Liver (tissue), 9 donors: ENCODE results near the gene GCLC. TPM values are rescaled to one million over a fixed set of nuclear protein-coding genes. Genes with fewer than 3 reads are reported as not detected.

Experiments used
- DNase-seq: peaks from one replicate; pipeline ENCODE4 v3.0.0-alpha.2; 2017; ENCODE audit warnings: low spot score
- H3K27ac ChIP-seq, 2 donors: one replicate each; pipeline ENCODE4 v1.7.0; 2013; ENCODE audit warnings: inconsistent platforms in 2 of 2, low read length in 2 of 2, control low read depth in 1 of 2, low read depth in 1 of 2, mild to moderate bottlenecking in 1 of 2
- H3K27me3 ChIP-seq, 4 donors: one replicate each; pipeline versions ENCODE4 v1.6.1 to v1.7.0; 2013; ENCODE audit warnings: low read length in 3 of 4, inconsistent platforms in 1 of 4, mild to moderate bottlenecking in 1 of 4, moderate library complexity in 1 of 4; ENCODE audit not compliant: control insufficient read depth in 4 of 4, insufficient read depth in 4 of 4
- H3K36me3 ChIP-seq, 4 donors: one replicate each; pipeline versions ENCODE4 v1.6.1 to v1.7.0; 2013; ENCODE audit warnings: low read length in 3 of 4, mild to moderate bottlenecking in 3 of 4, low read depth in 1 of 4, moderate library complexity in 1 of 4; ENCODE audit not compliant: control insufficient read depth in 4 of 4, insufficient read depth in 3 of 4
- H3K4me1 ChIP-seq, 4 donors: one replicate each; pipeline versions ENCODE4 v1.6.1 to v1.7.0; 2013; ENCODE audit warnings: low read length in 3 of 4, mild to moderate bottlenecking in 3 of 4, moderate library complexity in 1 of 4; ENCODE audit not compliant: control insufficient read depth in 4 of 4, insufficient read depth in 4 of 4
- H3K4me3 ChIP-seq, 3 donors: one replicate each; pipeline versions ENCODE4 v1.6.1 to v1.7.0; 2013; ENCODE audit warnings: low read length in 3 of 3, control low read depth in 1 of 3, low read depth in 1 of 3, mild to moderate bottlenecking in 1 of 3
- H3K9ac ChIP-seq, 2 donors: one replicate each; pipeline ENCODE4 v1.7.0; 2013; ENCODE audit warnings: low read length in 2 of 2, mild to moderate bottlenecking in 2 of 2, moderate library complexity in 2 of 2, control low read depth in 1 of 2, low read depth in 1 of 2
- H3K9me3 ChIP-seq, 4 donors: one replicate each; pipeline versions ENCODE4 v1.6.1 to v1.7.0; 2013; ENCODE audit warnings: low read length in 3 of 4; ENCODE audit not compliant: control insufficient read depth in 4 of 4
- ATF3 ChIP-seq: IDR thresholded peaks from 2 replicates; pipeline ENCODE4 v1.6.1; 2016; ENCODE audit warnings: antibody characterized with exemption
- CTCF ChIP-seq: fragments of 150-350 bp; IDR thresholded peaks from 2 replicates; pipeline ENCODE4 v1.5.1; 2017; ENCODE audit warnings: improper control_type of control experiment, low read depth, low read length; ENCODE audit not compliant: missing input control
- EGR1 ChIP-seq, 2 donors: IDR thresholded peaks; 2 replicates each; pipeline ENCODE4 v1.6.1; 2016 to 2018; ENCODE audit warnings: antibody characterized with exemption in 2 of 2, low read depth in 2 of 2
- FOXA1 ChIP-seq: IDR thresholded peaks from 2 replicates; pipeline ENCODE4 v1.6.1; 2016; ENCODE audit warnings: antibody characterized with exemption
- FOXA2 ChIP-seq: IDR thresholded peaks from 2 replicates; pipeline ENCODE4 v1.6.1; 2016; ENCODE audit warnings: antibody characterized with exemption
- GABPA ChIP-seq, 2 donors: IDR thresholded peaks in 1 of 2; conservative IDR thresholded peaks in 1 of 2; 2 replicates each; pipeline ENCODE4 v1.6.1; 2016; ENCODE audit warnings: antibody characterized with exemption in 2 of 2, mild to moderate bottlenecking in 1 of 2, moderate library complexity in 1 of 2
- HNF4A ChIP-seq, 2 donors: conservative IDR thresholded peaks; 2 replicates each; pipeline ENCODE4 v1.6.1; 2016; ENCODE audit warnings: antibody characterized with exemption in 2 of 2, mild to moderate bottlenecking in 2 of 2
- HNF4G ChIP-seq: IDR thresholded peaks from 2 replicates; pipeline ENCODE4 v1.6.1; 2016; ENCODE audit warnings: antibody characterized with exemption
- JUND ChIP-seq, 2 donors: IDR thresholded peaks; 2 replicates each; pipeline ENCODE4 v1.6.1; 2016; ENCODE audit warnings: antibody characterized with exemption in 2 of 2
- NR2F2 ChIP-seq: IDR thresholded peaks from 2 replicates; pipeline ENCODE4 v1.6.1; 2016; ENCODE audit warnings: antibody characterized with exemption
- RAD21 ChIP-seq, 2 donors: IDR thresholded peaks; 2 replicates each; pipeline ENCODE4 v1.6.1; 2016; ENCODE audit warnings: antibody characterized with exemption in 2 of 2, mild to moderate bottlenecking in 2 of 2
- REST ChIP-seq: IDR thresholded peaks from 2 replicates; pipeline ENCODE4 v1.6.1; 2016; ENCODE audit warnings: antibody characterized with exemption, mild to moderate bottlenecking
- RXRA ChIP-seq, 2 donors: IDR thresholded peaks; 2 replicates each; pipeline ENCODE4 v1.6.1; 2017 to 2018; ENCODE audit warnings: antibody characterized with exemption in 2 of 2, mild to moderate bottlenecking in 1 of 2
- SP1 ChIP-seq: IDR thresholded peaks from 2 replicates; pipeline ENCODE4 v1.6.1; 2018; ENCODE audit warnings: antibody characterized with exemption, mild to moderate bottlenecking
- TAF1 ChIP-seq: conservative IDR thresholded peaks from 2 replicates; pipeline ENCODE4 v1.6.1; 2016; ENCODE audit warnings: antibody characterized with exemption, mild to moderate bottlenecking
- YY1 ChIP-seq: IDR thresholded peaks from 2 replicates; pipeline ENCODE4 v1.6.1; 2016; ENCODE audit warnings: antibody characterized with exemption, mild to moderate bottlenecking
- ZBTB33 ChIP-seq: IDR thresholded peaks from 2 replicates; pipeline ENCODE4 v1.6.1; 2016; ENCODE audit warnings: antibody characterized with exemption
- WGBS: extraction: QIAGEN DNeasy Blood & Tissue Kit; methylation state at CpG from one replicate; pipeline ENCODE4 v1.1.7; 2013; 5-methylcytosine and 5-hydroxymethylcytosine counted together
- polyA plus RNA-seq, 2 donors: library from polyadenylated mRNA; stranded (reverse) in 1 of 2; unstranded in 1 of 2; fragments of 200-250 nt in 1 of 2; fragments of >200 nt in 1 of 2; fragmentation: Nextera tagmentation in 1 of 2; extraction: Ambion mirVana in 1 of 2; gene quantifications; one replicate each; pipeline versions ENCODE4 v1.2.1 to v1.2.3, GENCODE V29; 2013 to 2015
- total RNA-seq, 2 donors: library from RNA; depleted of rRNA; stranded (reverse); fragments of >200 nt; gene quantifications; one replicate each; pipeline ENCODE4 v1.2.3, GENCODE V29; 2014
- TF ChIP-seq, protein P1 (sequence below): IDR thresholded peaks from 2 replicates; pipeline ENCODE4 v1.6.1; 2016; ENCODE audit warnings: antibody characterized with exemption
- donor health status: healthy.
- donor health status: healthy.
- donor health status: healthy.
- donor health status: healthy.
- donor health status: healthy.

Gene GCLC
- total and polyA plus RNA-seq, 4 donors, result 28.6 to 135 (median 79.8) TPM

GRCh38 chr6:53474010-53474409 is 70.9 kb downstream of the GCLC start:
- DNase-seq, result no peak
- Histone ChIP-seq H3K36me3 (no peaks in the 10 kb centered on the region), H3K4me3 (no peak overlapping the region), H3K4me1 (no peaks in the 10 kb centered on the region), H3K27me3 (no peaks in the 10 kb centered on the region), H3K9me3 (no peaks in the 10 kb centered on the region), H3K27ac (no peak overlapping the region), H3K9ac (no peak overlapping the region)
- 98% methylated on average over 2 of the region's 2 CpGs for WGBS
- TF ChIP-seq ATF3 (no peak), SP1 (no peak)

DNA sequence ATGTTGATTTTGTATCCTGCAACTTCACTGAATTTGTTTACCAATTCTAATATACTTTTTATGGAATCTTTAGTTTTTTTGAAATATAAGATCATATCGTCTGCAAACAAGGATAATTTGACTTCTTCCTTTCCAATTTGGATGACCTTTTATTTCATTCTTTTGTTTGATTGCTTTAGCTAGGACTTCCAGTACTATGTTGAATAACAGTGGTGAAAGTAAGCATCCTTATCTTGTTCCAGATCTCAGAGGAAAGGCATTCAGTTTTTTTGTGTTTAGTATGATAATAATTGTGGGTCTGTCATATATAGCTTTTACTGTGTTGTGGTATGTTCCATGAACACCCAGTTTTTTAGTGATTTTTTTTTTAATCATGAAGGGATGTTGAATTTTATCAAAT is 75.7 kb downstream of the GCLC start:
- Histone ChIP-seq H3K4me3 (no peak overlapping the region), H3K27me3 (no peaks in the 10 kb centered on the region), H3K27ac (no peak overlapping the region), H3K4me1 (peaks cover 0 to 15% (median 8%) of the 10 kb centered on the region in 4 donors), H3K36me3 (no peaks in the 10 kb centered on the region), H3K9ac (no peak overlapping the region), H3K9me3 (no peaks in the 10 kb centered on the region)
- DNase-seq, result no peak
- TF ChIP-seq HNF4G (no peak), RXRA (IDR thresholded peaks at IDR 0.05) (peak in 1 of 2 donors; percentile 37), HNF4A (conservative IDR thresholded peaks at IDR 0.05) (peak in 1 of 2 donors; percentile 30), FOXA2 (no peak)
- WGBS, result 32% methylated on average over 1 of the region's 1 CpG

GRCh38 chr6:53466257-53466656 is 78.6 kb downstream of the GCLC start:
- no peaks in the 10 kb centered on the region for H3K27me3 ChIP-seq
- peak overlapping the region in 1 of 2 donors; percentile 6 for H3K27ac ChIP-seq
- 49% methylated on average over 1 of the region's 1 CpG for WGBS
- H3K4me1 ChIP-seq, result peaks cover 0 to 15% (median 8%) of the 10 kb centered on the region in 4 donors
- H3K4me3 ChIP-seq, result no peak overlapping the region
- H3K9ac ChIP-seq, result no peak overlapping the region
- TF ChIP-seq RXRA (IDR thresholded peaks at IDR 0.05), result no peak
- no peak for TF ChIP-seq CTCF
- no peak for TF ChIP-seq NR2F2
- TF ChIP-seq SP1, result no peak
- TF ChIP-seq YY1, result no peak
- TF ChIP-seq HNF4G, result no peak
- no peak for TF ChIP-seq TAF1
- TF ChIP-seq ZBTB33, result no peak
- TF ChIP-seq GABPA (IDR thresholded peaks at IDR 0.05 in 1 of 2, conservative IDR thresholded peaks at IDR 0.05 in 1 of 2), result no peak
- TF ChIP-seq FOXA2, result no peak
- TF ChIP-seq EGR1 (IDR thresholded peaks at IDR 0.05; ENCODE audit: low read depth in 2 of 2), result no peak
- TF ChIP-seq ATF3, result no peak
- TF ChIP-seq HNF4A (conservative IDR thresholded peaks at IDR 0.05), result no peak
- TF ChIP-seq REST, result no peak
- no peak for TF ChIP-seq RAD21 (IDR thresholded peaks at IDR 0.05)
- TF ChIP-seq, protein P1, sequence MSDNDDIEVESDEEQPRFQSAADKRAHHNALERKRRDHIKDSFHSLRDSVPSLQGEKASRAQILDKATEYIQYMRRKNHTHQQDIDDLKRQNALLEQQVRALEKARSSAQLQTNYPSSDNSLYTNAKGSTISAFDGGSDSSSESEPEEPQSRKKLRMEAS, result no peak
- no peak for TF ChIP-seq FOXA1
- TF ChIP-seq JUND (IDR thresholded peaks at IDR 0.05), result no peak
- DNase-seq, result no peak
- no peaks in the 10 kb centered on the region for H3K36me3 ChIP-seq
- H3K9me3 ChIP-seq, result no peaks in the 10 kb centered on the region
